ENCODE measurements around the gene TNXB. TPM values are rescaled to one million over a fixed set of nuclear protein-coding genes. Genes with fewer than 3 reads are reported as not detected.

TNXB gene
- total RNA-seq, 3 donors from 2014 or later = 32.9 to 109 (median 89.8) TPM

DNA sequence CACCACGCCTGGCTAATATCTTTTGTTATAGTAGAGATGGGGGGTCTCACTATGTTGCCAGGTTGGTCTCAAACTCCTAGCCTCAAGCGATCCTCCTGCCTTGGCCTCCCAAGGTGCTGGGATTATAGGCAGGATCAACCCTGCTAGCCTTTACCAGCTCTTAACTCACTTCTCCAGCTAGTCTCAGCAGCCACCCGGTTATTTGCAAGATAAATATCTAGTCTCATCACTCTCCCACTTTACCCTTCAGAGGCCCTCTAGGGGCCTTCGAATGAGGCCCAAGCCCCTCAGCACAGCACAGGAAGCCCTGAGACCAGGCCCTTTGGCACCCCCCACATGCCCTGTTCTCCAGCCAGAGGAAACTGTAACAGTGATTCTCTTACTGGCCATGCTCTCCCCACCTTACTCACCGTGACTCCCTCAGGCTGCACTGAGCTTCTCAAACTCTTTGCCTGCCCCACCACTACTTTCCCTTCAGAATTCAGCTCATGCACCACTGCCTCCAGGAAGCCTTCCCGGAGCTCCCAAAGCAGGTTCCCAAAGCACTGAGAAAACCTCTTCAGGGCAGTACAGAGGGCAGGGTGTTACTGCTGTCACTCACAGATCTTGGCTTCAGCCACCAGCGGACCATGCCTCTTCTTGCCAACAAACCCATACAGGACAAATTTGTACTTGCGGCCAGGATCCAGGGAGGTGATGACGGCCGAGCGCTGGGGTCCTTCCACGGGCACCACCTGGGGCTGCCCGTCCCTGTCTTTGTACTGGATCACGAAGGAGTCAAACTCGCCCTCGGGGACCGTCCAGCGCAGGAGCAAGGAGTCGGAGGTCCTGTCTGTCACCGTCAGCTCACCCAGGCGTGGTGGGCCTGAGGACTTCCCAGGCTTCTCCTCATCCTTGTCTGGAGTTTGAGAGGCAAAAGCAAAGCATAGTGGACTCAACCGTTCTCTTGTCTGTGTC is 25.0 kb downstream of the TNXB start:
- Histone ChIP-seq H3K27ac (peak overlapping the region in 1 of 2 donors; percentile 94), H3K9me3 (no peaks in the 10 kb centered on the region), H3K4me3 (no peak overlapping the region), H3K4me1 (no peaks in the 10 kb centered on the region), H3K27me3 (no peaks in the 10 kb centered on the region), H3K36me3 (no peaks in the 10 kb centered on the region)
- intact Hi-C loops (cut with DNase I; ENCODE audit: low total_unique reads) = no loop called here
- TF ChIP-seq, protein P1, sequence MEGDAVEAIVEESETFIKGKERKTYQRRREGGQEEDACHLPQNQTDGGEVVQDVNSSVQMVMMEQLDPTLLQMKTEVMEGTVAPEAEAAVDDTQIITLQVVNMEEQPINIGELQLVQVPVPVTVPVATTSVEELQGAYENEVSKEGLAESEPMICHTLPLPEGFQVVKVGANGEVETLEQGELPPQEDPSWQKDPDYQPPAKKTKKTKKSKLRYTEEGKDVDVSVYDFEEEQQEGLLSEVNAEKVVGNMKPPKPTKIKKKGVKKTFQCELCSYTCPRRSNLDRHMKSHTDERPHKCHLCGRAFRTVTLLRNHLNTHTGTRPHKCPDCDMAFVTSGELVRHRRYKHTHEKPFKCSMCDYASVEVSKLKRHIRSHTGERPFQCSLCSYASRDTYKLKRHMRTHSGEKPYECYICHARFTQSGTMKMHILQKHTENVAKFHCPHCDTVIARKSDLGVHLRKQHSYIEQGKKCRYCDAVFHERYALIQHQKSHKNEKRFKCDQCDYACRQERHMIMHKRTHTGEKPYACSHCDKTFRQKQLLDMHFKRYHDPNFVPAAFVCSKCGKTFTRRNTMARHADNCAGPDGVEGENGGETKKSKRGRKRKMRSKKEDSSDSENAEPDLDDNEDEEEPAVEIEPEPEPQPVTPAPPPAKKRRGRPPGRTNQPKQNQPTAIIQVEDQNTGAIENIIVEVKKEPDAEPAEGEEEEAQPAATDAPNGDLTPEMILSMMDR (IDR thresholded peaks at IDR 0.05) = no peak
- TF ChIP-seq POLR2A (IDR thresholded peaks at IDR 0.05) = no peak
- TF ChIP-seq POLR2AphosphoS5 (IDR thresholded peaks at IDR 0.05) = no peak
- DNase-seq (ENCODE audit: low spot score in 2 of 2) = no peak

DNA sequence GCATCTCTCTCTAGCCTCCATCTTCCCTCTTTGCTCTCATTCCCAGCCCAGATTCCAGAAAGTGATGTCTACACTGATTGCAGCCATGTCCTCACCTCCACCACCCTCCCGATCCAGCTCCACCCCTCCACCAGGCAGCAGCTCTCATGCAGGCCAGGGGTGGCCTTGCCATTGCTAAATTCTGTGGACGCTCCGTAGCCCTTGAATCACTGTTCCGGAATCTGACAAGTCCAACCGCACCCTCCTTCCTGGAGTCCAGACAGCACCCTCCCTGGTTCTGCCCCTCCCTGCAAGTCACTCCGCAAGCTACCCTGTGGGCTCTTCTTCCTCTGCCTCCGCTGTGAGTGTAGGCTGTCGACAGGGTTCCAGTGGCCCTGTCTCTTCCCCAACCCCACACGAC is 26.2 kb downstream of the TNXB start:
- H3K4me3 ChIP-seq = no peak overlapping the region
- no peaks in the 10 kb centered on the region for H3K4me1 ChIP-seq
- TF ChIP-seq, protein P1 (IDR thresholded peaks at IDR 0.05) = no peak
- TF ChIP-seq POLR2A (IDR thresholded peaks at IDR 0.05) (no peak), POLR2AphosphoS5 (IDR thresholded peaks at IDR 0.05) (peak in 2 of 3 donors; percentile 27 to 67)
- intact Hi-C loops (cut with DNase I; ENCODE audit: low total_unique reads) = no loop called here
- no peak for DNase-seq (ENCODE audit: low spot score in 2 of 2)
- no peaks in the 10 kb centered on the region for H3K9me3 ChIP-seq
- H3K27ac ChIP-seq = peak overlapping the region in 1 of 2 donors; percentile 94
- H3K36me3 ChIP-seq = no peaks in the 10 kb centered on the region
- H3K27me3 ChIP-seq = no peaks in the 10 kb centered on the region

DNA sequence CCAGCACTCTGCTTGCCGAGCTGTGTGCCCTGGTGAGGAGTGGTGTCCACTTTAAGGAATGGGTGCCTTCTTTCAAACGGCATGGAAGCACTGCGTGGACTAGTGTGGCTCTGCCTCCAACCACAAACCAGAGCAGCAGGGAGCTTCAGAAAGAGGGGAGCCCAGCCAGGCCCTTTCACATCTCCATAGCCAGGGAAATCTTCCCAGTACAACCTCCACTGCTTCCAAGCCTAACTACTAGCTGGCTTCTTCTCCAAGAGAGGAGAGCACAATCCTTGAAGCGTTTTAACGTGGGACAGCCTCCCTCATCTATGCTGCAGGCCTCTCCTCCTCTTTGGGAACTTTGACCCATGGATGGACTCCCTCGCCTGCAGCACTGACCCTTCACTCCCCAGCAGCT is 26.7 kb downstream of the TNXB start:
- Histone ChIP-seq H3K4me3 (no peak overlapping the region), H3K36me3 (no peaks in the 10 kb centered on the region), H3K27ac (peak overlapping the region; percentile 68 to 94), H3K9me3 (no peaks in the 10 kb centered on the region), H3K27me3 (no peaks in the 10 kb centered on the region), H3K4me1 (no peaks in the 10 kb centered on the region)
- intact Hi-C loops (cut with DNase I; ENCODE audit: low total_unique reads) = no loop called here
- TF ChIP-seq POLR2A (IDR thresholded peaks at IDR 0.05) = peak; percentile 2
- TF ChIP-seq, protein P1 (IDR thresholded peaks at IDR 0.05) = no peak
- no peak for DNase-seq (ENCODE audit: low spot score in 2 of 2)

DNA sequence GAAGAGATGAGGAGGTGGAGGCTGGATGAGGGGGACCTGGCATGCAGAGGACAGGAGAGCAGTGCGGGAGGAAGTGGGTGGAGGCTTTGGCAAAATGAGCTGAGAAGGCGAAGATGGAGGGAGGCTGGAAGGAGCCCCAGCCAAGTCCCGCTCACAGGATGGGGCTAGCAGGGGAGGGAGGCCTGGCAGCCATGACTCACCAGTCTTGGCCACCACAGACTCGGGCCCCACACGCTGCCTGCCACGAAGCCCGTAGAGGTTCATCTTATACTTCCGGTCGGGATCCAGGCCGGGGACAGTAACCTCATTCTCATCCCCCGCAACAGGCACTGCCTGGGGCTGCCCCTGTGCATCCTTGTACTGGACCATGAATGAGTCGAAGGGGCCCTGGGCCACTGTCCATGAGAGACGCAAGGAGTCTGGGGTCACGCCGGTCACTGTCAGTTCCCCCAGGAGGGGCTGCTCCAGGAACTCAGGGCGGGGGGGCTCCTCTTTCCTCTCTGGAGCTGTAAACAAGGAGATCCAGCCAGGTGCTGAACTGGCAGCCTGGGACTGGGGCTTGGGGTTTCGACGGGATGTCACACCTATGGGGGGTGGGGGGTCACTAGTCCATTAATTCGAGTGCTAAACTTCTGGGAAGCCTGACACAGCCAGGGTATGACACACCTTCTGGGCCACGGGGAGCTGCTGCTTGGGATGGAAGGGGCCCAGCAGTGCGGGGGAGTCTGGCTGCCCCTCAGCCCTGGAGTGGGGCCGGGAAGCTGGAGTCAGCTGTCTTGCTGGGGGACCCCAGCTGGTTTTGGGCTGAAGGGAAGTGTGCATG is 27.8 kb downstream of the TNXB start:
- no peaks in the 10 kb centered on the region for H3K4me1 ChIP-seq
- H3K27ac ChIP-seq = peak overlapping the region; percentile 68 to 94
- DNase-seq (ENCODE audit: low spot score in 2 of 2) = peak in 1 of 2 donors; percentile 52
- no peaks in the 10 kb centered on the region for H3K27me3 ChIP-seq
- no peaks in the 10 kb centered on the region for H3K9me3 ChIP-seq
- H3K4me3 ChIP-seq = no peak overlapping the region
- TF ChIP-seq POLR2AphosphoS5 (IDR thresholded peaks at IDR 0.05) (peak in 1 of 3 donors; percentile 39), POLR2A (IDR thresholded peaks at IDR 0.05) (no peak)
- TF ChIP-seq, protein P1 (IDR thresholded peaks at IDR 0.05) = no peak
- H3K36me3 ChIP-seq = no peaks in the 10 kb centered on the region
- intact Hi-C loops (cut with DNase I; ENCODE audit: low total_unique reads) = no loop called here
